HG03558 (cell line): ENCODE measurements around the gene ZNF239.
A peak's percentile ranks its signal among the peaks of the same experiment; 100 is the strongest.
"Not testable (repeated sequence)": the region's sequence is repeated elsewhere in the genome, so short reads cannot be mapped to it uniquely, and the experiment has no call there.

Experiments used
- ATAC-seq: cut with Tn5 transposase; IDR thresholded peaks from one replicate; pipeline ENCODE4 v1.9.1; 2021; ENCODE audit warnings: moderate number of reproducible peaks; ENCODE audit not compliant: unreplicated experiment; ENCODE audit errors: extremely low read depth

ZNF239 gene

GRCh38 chr10:43574001-43574892, at the start of gene ZNF239:
Gene ZNF239 (minus strand): TSS chr10:43574616. CDS start chr10:43558079, 16,537 bp downstream.
- peak; percentile 88 for ATAC-seq

- no peak for ATAC-seq
Observed at GRCh38 chr10:43623351-43623750, 48.9 kb upstream of the ZNF239 start.

- no peak for ATAC-seq
Observed at GRCh38 chr10:43622038-43622437, 47.6 kb upstream of the ZNF239 start.

- no peak for ATAC-seq
Observed at GRCh38 chr10:43619368-43619767, 45.0 kb upstream of the ZNF239 start.

GRCh38 chr10:43616697-43617370, 42.4 kb upstream of the ZNF239 start:
- no peak for ATAC-seq

- no peak for ATAC-seq
Observed at GRCh38 chr10:43610636-43611035, 36.2 kb upstream of the ZNF239 start.

GRCh38 chr10:43607199-43607573, 32.8 kb upstream of the ZNF239 start:
- ATAC-seq: no peak

GRCh38 chr10:43606323-43607198, 32.1 kb upstream of the ZNF239 start, which contains the start of gene ZNF485:
Gene ZNF485 (plus strand): TSS chr10:43606438. CDS start chr10:43607051, 613 bp downstream.
- ATAC-seq: peak; percentile 97

- no peak for ATAC-seq
Observed at GRCh38 chr10:43605850-43606322, 31.5 kb upstream of the ZNF239 start.

GRCh38 chr10:43601576-43601975, 27.2 kb upstream of the ZNF239 start:
- ATAC-seq: not testable (repeated sequence)

GRCh38 chr10:43599333-43599732, 24.9 kb upstream of the ZNF239 start:
- ATAC-seq: no peak

- no peak for ATAC-seq
Observed at GRCh38 chr10:43598446-43598845, 24.0 kb upstream of the ZNF239 start.

GRCh38 chr10:43596546-43596945, 22.1 kb upstream of the ZNF239 start:
- ATAC-seq: no peak

GRCh38 chr10:43595739-43596298, 21.4 kb upstream of the ZNF239 start:
- ATAC-seq: peak; percentile 34

- ATAC-seq: peak; percentile 96
Observed at GRCh38 chr10:43594944-43595589, 20.7 kb upstream of the ZNF239 start.

GRCh38 chr10:43591303-43591904, 17.0 kb upstream of the ZNF239 start:
- no peak for ATAC-seq

- ATAC-seq: not testable (repeated sequence)
Observed at GRCh38 chr10:43586730-43587115, 12.3 kb upstream of the ZNF239 start.

GRCh38 chr10:43585981-43586729, 11.7 kb upstream of the ZNF239 start:
- ATAC-seq: no peak
